ENCODE results near the gene ADCY4.
A peak's percentile ranks its signal among the peaks of the same experiment; 100 is the strongest.
"Not testable (repeated sequence)": the region's sequence is repeated elsewhere in the genome, so short reads cannot be mapped to it uniquely, and the experiment has no call there.

The ADCY4 gene

GRCh38 chr14:24366721-24367513, 32.0 kb upstream of the ADCY4 start:
- peak; percentile 99 for DNase-seq (ENCODE audit: low read depth)

DNA sequence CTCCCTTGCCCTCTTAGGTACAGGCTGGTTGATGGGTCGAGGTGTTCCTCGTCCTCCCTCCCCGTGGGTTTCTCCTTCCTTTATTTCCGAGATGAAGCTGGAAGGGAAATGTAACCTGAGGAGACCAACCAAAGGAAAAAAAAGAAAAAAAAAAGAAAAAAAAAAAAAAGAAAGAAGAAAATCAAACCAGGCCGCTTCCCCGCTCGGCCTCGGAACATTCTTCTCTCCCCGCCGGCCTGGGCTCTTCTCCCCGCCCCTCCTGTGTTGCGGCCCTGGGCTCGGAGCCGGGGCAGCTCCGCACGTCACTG, 31.5 kb upstream of the ADCY4 start:
- no peak for DNase-seq (ENCODE audit: low read depth)

- peak; percentile 96 for DNase-seq (ENCODE audit: low read depth)
Measured at GRCh38 chr14:24365600-24366412, 30.9 kb upstream of the ADCY4 start.

- no peak for DNase-seq (ENCODE audit: low read depth)
Measured at GRCh38 chr14:24364841-24365240, 30.0 kb upstream of the ADCY4 start.

GRCh38 chr14:24363401-24363800, 28.5 kb upstream of the ADCY4 start:
- no peak for DNase-seq (ENCODE audit: low read depth)

- no peak for DNase-seq (ENCODE audit: low read depth)
Measured at GRCh38 chr14:24362241-24362960, 27.5 kb upstream of the ADCY4 start.

DNA sequence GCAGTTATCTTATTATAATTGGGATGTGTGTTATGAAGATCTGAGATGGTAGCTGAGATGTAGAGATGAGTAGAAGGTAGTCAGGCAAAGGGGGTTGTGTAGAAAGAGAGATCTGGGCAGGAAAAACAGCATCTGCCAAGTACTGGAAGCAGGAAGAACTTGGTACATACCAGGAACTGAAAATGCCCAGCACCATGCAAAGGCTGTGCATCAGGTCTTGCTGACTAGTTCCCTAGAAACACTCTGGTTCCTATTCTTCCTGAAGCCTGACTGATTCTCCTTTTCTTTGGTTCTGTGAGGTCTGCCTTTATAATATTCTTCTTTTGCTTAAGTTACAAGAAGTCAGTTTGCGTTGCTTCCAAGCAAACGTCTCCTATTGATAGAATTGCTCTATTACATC, 26.5 kb upstream of the ADCY4 start:
- DNase-seq (ENCODE audit: low read depth) = no peak

DNA sequence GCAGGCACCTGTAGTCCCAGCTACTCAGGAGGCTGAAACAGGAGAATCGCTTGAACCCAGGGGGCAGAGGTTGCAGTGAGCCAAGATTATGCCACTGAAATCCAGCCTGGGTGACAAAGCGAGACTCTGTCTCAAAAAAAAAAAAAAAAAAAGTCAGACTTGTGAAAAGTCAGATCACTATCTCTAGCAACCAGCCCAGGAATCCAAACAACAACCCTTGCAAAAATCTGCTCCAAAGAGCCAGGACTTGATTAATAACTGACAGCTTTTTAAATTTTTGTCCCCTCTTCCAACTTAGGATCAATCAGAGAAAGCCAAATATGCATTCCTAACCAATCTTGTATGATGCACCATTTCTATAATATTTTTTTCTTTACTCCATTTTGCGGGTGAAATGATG, 25.4 kb upstream of the ADCY4 start:
- no peak for DNase-seq (ENCODE audit: low read depth)

- DNase-seq (ENCODE audit: low read depth) = no peak
Measured at GRCh38 chr14:24356208-24356607, 21.3 kb upstream of the ADCY4 start.

GRCh38 chr14:24355009-24355408, 20.1 kb upstream of the ADCY4 start:
- DNase-seq (ENCODE audit: low read depth) = no peak

DNA sequence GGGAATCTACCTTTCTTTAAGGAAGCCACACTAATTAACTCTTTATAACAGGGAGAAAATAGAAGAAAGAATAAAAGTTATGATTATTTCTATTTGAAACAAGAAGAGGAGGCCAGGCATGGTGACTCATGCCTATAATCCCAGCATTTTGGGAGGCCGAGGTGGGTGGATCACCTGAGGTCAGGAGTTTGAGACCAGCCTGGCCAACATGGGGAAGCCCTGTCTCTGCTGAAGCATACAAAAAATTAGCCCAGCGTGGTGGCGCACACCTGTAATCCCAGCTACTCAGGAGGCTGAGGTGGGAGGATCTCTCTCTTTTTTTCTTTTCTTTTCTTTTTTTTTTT, 19.6 kb upstream of the ADCY4 start:
- not testable (repeated sequence) for DNase-seq (ENCODE audit: low read depth)

- DNase-seq (ENCODE audit: low read depth) = peak; percentile 54
Measured at GRCh38 chr14:24353559-24354481, 18.9 kb upstream of the ADCY4 start.

DNA sequence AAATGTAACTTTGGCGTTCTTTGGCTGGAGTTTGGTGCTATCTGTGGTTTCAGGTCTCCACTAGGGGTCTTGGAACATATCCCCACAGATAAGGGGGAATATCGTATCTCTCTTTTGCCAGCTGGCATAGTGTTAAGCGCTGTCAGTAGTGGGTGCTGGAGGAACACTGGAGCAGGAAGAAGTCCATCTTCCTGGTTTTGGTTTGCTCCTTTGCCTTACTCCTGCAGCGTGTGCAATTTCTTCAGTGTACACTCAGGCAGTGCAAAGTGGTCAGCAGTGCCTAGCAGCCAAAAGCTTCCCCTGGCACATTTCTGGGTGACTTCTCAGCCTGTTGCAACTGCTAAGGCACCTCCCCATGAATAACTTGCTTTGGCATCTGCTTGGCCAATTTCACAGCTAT, 16.6 kb upstream of the ADCY4 start:
- peak; percentile 91 for DNase-seq (ENCODE audit: low read depth)

GRCh38 chr14:24349742-24350141, 14.9 kb upstream of the ADCY4 start:
- DNase-seq (ENCODE audit: low read depth) = no peak

DNA sequence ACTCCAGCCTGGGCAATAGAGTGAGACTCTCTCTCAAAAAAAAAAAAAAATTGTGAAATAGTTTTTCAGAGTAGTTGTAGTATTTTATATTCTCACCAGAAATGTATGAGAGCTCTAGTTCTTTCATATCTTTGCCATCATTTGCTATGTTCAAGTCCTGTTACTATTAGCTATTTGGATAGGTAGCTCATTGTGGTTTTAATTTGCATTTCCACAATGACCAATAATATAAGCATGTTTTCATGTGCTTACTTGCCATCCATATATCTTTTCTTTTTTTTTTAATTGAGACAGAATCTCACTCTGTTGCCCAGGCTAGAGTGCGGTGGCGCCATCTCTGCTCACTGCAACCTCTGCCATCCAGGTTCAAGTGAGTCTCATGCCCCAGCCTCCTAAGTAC, 13.3 kb upstream of the ADCY4 start:
- DNase-seq (ENCODE audit: low read depth) = no peak

- DNase-seq (ENCODE audit: low read depth) = no peak
Measured at GRCh38 chr14:24347134-24347533, 12.3 kb upstream of the ADCY4 start.

DNA sequence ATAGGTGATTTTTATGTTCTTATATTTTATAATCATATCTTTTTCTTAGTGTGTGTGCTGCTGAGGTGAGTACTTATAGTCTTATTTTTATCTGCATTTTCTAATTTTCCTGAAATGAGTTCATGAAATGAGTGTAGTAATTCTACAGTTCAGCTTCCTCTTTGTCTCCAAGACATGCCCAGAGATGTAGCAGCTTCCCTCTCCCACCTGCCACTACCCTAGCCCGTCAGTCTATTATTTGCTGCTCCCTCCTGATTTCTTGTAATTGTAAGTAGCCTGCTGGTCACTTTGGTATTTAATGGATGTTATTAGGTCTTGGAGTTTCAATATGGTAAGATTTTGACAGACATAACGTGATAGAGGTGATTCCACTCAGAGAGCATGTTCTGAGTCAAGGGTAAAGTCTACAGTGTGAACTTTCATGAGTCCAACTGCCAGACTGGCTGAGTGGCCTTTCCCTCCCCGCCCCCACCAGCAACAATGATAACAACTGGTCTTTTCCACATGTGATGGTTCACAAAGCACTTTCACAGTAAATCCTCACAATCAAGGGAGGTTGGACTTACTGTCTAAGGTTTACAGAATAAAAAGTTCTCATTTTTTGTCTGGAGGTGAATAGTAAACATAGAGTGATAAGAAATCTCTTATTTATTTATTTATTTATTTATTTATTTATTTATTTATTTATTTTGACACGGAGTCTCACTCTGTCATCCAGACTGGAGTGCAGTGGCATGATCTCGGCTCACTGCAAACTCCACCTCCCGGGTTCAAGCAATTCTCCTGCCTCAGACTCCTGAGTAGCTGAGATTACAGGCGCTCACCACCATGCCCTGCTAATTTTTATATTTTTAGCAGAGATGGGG, 9.2 kb upstream of the ADCY4 start:
- DNase-seq (ENCODE audit: low read depth) = no peak

DNA sequence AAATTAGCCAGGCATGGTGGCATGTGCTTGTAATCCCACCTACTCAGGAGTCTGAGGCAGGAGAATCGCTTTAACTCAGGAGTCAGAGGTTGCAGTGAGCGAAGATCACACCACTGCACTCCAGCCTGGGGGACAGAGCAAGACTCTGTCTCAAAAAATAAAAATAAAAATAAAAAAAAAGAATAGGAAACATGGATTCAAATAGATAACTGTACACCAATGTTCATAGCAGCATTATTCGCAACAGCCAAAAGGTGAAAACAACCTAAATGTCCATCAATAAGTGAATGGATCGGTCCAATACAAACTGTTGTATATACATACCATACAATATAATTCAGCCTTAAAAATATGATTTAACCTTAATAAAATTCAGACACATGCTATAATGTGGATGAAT, 8.0 kb upstream of the ADCY4 start:
- no peak for DNase-seq (ENCODE audit: low read depth)

GRCh38 chr14:24340606-24341005, 5.7 kb upstream of the ADCY4 start:
- DNase-seq (ENCODE audit: low read depth) = no peak

DNA sequence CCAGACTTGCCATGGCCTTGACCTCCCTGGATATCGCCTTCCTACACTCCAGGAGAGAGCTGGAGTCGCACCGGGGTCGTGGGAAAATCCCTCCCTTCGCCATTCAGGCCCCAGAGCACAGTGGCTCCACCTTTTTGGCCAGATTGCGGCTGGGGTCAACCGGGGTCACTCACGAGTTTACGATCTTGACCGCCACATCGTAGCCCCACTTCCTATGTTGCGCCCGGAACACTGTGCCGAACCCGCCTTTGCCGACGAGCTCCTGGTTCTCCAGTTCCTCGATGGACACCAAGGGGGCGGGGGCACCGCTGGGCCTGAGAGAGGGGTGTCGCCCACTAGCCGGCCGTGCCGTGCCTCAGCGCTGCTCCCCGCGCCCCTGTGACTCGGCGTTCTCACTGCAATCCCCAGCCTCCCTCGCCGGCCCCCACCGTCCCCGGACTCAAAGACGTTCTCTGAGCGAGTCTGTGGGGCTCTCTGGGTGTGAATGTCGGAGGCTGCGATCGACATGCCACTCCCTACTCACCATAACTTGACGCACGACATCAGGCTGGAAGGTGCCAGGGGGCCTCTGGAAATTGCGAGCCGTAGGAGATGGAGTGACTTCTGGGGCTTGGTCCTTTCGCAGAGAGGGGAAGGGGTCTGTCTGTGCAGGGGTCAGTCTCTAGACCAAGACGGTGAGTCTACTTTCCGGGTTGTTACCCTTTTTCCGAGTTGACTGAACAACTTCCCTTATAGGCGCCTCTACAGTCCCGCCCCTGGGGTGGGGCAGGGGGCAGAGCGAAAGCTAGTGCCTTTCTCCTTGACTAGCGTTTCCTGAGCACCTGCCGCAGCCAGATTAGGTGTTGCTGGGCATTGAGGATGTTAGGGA, 4.6 kb upstream of the ADCY4 start, which contains the start of gene RIPK3:
Gene RIPK3 (minus strand): TSS at position 708 of the 868 bp plus-strand sequence. CDS start 165 bp downstream, at position 543.
- no peak for DNase-seq (ENCODE audit: low read depth)
